Measurements from ENCODE around the gene RIC3.

Gene RIC3

DNA sequence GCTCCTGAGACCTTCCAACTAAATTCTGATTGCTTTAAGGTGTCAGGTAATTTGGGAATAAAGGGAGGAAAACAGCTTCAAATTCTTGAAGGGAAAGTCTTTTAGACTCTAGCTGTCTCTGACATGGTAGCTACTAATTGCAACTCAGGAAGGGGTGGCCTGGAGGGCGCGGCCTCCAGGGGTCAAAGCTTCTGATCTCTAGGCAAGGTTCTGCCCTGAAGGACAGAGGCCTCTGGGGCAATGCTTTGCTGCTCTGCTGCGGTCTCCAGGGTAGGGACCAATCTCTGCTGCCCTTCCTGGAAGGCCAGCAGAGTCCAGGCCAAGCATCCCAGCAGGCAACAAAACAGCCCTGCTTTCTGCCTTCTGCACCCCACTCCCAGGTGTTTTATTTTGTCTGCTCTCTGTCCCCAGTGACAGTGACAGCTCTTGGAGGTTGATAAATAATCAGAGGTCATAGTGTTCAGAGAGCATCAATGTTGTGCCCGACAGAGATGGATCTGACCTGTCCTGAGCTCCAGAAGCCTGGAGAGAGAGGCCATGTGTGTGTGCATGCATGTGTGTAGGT lies 89.6 kb downstream of the RIC3 start:
- no peak for DNase-seq (ENCODE audit: low read depth)

DNA sequence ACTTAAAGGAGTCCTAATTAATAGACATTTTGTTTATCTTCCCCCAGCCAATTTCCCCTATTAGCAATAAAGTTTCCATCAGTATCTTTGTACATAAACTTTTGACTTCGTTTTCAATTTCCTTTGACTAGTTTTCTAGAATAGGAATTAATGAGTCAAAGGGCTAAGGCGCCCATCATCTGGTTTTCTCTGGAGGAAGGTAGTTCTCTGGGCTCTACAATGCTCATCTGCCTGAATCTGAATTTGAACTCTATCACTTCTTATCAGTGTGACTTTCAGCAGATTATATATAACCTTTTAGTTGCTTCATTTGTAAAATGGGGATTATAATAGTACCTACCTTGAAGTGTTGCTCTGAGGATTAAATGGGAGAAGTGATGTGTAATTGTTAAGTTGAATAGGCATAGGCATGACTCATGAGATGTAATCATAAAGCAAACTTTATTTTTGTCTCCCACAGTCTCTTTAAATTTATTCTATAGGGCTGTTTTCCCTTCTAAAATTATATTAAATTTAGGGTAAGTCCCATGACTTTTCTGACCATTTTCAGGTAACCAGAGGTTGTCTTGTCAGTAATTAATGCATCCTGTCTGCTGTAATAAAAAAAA lies 93.6 kb downstream of the RIC3 start:
- no peak for DNase-seq (ENCODE audit: low read depth)
- no peak overlapping the region for H3K4me3 ChIP-seq (ENCODE audit: low read depth, low read length)

More for the DNA sequence above, 89.6 kb downstream of the RIC3 start:
- no peak overlapping the region for H3K4me3 ChIP-seq (ENCODE audit: low read depth, low read length)

DNA sequence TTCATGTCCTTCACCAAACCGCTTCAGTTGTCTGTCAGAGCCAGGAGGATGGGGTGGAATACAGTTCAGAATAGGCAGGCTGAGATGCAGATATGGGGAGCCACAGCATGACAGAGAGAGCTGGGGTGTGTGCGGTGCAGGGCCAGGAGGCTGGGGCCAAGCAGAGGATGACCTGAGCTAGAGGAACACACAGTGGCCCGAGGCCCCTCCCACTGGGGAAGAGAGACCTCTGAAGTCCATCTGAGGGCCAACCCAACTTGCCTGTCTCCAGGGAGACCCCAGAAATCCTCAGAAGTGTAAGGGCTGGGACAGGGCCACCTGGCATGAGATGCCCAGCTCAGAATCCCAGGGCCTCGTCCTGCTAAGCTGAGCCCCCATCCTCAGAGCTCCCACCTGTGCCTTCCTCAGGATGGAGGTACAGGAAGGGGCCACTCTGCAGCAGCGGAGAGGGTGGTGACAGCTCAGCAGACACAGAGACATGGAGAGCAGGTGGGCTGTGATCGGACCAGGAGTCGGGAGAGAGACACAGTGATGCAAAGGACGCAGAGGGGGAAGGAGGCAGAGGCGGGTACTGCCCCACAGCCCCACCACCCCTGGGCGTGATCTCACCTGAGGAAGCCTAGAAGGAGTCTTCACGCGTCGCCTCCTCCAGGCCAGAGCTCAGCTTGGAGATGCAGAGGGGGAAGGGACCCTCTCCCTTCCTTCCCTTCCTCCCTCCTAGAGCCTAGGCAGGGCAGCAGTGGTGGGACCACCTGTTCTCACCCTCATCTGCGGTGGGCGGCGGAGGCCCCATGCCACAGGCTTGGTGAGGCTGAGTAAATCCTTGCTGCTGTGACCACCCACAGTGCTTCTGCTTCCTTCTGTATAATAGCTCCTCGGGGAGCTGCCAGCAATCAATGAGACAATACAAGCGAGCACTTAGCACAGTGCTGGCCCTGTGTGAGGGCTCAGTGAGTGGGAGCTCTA lies 96.9 kb downstream of the RIC3 start:
- DNase-seq (ENCODE audit: low read depth): no peak

GRCh38 chr11:8070417-8071115 lies 98.3 kb downstream of the RIC3 start:
- no peak for DNase-seq (ENCODE audit: low read depth)
- H3K4me3 ChIP-seq (ENCODE audit: low read depth, low read length): no peak overlapping the region

More for the DNA sequence above, 96.9 kb downstream of the RIC3 start:
- H3K4me3 ChIP-seq (ENCODE audit: low read depth, low read length): no peak overlapping the region

DNA sequence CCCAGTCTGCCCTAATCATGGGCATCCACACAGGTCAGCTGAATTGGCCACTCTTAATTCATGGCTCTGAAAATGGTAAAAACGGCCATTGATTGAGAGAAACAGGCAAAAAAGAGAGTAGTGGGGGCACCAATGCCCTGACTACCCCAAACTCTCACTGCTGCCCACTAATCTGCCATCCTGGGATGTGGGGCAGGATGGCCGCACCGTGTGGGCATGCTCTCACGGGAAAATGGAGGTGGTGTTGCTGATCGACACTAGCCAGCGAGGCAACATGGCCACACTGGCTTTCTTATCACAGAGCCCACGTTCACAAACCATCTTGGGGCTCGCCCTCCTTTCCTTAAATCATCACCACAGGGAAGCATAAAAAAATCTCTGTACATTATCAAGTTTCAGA lies 99.1 kb downstream of the RIC3 start:
- DNase-seq (ENCODE audit: low read depth): no peak
- no peak overlapping the region for H3K4me3 ChIP-seq (ENCODE audit: low read depth, low read length)

GRCh38 chr11:8068605-8069221 lies 100.1 kb downstream of the RIC3 start:
- peak overlapping the region; percentile 7 for H3K4me3 ChIP-seq (ENCODE audit: low read depth, low read length)
- peak; percentile 55 for DNase-seq (ENCODE audit: low read depth)

DNA sequence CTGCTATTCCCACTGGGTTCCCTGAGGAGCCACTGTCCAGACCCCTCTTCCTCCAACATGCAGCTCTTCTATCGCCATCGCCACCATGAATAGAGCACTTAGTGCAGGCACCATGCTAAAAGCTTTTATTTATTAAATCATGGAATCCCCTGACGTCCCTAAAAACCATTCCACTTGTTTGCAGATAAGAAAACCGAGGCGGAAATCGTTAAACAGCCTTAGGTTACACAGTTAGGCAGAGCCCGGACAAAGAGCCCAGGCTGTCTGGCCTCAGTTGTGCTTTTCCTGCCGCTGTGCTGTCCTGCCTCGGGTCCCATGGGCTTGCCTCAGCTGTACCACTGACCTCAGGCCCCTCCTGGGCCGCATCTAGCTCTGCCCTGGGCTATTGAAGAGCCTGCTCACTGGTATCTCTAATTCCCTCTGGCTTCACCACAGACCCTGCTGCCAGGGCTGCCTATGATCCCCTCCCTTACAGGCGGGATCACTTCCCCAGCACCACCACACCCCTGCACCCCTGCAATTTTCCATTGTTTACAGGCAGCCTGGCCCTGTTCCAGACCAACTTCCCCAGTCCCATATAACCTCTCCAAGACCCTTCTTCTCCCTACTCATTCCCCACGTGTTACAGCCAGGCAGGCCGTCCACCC lies 100.8 kb downstream of the RIC3 start:
- DNase-seq (ENCODE audit: low read depth): no peak

DNA sequence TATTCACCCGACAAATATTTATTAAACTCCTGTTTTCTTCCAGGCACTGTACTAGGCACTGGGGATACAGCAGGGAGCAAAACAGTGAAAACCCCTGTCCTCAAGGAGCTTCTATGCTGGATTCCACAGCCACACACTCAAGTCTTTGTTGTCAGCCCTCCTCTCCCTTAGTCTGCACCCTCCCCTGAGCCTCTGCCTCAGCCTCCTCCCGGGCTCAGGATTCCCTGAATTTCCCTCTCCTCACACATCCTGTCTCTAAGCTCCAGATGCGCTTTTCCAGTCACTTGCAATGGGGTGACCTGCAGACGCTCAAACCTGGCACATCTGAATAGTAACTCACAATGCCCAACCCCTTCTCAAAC lies 101.3 kb downstream of the RIC3 start:
- no peak overlapping the region for H3K4me3 ChIP-seq (ENCODE audit: low read depth, low read length)
- no peak for DNase-seq (ENCODE audit: low read depth)

More for the DNA sequence above, 100.8 kb downstream of the RIC3 start:
- no peak overlapping the region for H3K4me3 ChIP-seq (ENCODE audit: low read depth, low read length)

DNA sequence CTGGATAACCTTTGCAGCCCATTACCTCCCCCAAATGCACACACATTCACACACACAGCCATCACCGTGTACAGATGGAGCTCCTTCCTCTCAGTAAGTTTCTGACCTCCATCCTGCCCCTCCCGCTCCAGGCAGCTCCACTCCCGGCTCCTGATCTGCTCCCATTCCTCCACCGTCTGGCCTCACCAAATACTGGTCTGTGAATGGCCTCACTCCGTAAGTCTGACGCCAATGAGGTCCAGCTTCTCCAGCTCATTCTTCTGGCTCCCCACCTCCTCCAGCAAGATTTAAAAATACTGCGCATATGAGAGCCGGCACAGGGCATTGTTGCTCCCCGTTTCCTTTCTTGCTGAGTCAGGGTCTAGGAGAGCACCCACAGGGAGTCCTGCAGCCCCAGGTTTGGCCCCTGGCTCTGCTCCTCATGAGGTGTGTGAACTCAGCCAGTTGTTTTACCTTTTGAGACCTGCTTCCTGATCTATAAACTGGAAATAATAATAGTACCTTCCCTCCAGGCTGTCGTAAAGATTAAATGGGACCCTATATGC lies 101.8 kb downstream of the RIC3 start:
- H3K4me3 ChIP-seq (ENCODE audit: low read depth, low read length): no peak overlapping the region
- DNase-seq (ENCODE audit: low read depth): no peak

DNA sequence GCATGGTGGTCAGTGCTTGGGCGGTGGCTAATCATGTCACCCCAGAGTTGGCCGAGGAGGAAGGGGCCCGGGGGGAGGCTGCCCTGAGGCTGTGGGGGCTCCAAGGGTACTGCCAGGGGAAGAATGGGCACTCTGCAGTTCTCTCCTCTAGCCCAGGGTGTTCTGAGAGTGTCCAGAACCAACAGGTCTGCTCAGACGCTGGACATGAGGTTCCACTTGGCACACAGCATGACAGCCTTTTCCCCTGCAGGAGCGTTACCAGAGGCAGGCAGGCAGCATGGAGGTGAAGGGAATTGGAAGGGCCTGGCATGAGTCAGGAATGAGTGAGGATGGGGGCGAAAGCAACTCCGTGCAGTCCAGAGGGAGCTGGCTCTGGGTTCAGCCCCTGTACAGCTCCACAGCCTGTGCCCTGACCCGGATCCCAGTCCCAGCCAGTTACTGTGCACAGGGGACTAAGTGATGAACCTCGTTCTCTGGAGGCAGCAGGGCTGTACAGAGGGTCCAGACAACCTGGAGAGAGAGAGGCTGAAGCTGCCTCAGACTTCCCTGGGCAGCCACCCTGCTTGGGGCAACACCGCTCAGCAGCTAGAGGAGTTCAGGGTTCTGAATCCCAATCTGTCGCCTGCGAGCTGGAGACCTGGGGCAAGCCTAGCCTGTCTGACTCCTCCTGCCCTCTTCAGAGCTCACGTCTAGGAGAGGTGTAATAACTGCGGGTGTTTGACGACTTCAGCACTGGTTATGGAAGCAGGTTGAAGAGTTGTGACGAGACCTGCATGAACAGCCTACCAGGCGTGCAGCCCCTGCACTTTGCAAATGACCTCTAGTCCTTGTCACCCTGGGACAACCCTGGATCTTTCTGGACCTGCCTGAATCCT lies 102.6 kb downstream of the RIC3 start:
- no peak for DNase-seq (ENCODE audit: low read depth)

DNA sequence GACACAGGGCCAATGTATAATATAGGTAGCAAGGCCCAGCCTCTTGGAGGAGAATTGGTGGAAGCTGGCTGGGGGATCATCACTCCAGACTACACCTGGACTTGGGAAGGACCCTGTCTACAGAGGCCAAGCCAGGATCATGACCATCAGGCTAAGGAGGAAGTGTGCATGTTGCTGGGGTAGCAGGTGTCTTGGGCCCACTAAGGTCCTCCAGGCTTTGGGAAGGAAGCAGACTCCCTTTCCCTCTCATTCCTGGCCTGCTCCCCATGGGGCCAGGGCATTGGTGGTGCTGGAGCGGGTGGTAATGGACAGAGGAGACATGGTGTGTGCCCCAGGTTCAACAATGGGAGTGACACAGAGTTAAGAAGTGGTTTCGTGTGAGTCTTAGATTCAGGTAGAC lies 103.8 kb downstream of the RIC3 start:
- no peak overlapping the region for H3K4me3 ChIP-seq (ENCODE audit: low read depth, low read length)
- DNase-seq (ENCODE audit: low read depth): no peak

More for the DNA sequence above, 102.6 kb downstream of the RIC3 start:
- no peak overlapping the region for H3K4me3 ChIP-seq (ENCODE audit: low read depth, low read length)

DNA sequence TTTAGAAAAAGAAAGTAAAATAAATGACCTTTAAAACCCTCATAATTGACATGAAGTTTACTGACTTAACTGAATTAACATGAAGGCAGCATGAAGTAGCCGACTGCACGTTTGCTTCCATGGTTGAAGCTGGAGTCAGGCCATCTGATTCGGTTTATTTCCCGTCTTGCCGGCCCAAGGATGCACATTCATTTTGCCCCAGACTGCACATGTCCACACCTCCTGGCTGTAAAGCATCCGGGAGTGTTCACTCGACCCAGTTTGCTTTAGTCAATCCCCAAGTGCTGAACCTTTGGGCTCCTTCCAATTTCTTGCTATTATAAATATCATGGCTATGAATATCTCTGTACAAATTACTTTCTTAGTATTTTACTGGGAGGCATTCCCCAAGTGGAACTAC lies 105.5 kb downstream of the RIC3 start:
- no peak overlapping the region for H3K4me3 ChIP-seq (ENCODE audit: low read depth, low read length)

GRCh38 chr11:8062781-8063257 lies 106.0 kb downstream of the RIC3 start:
- DNase-seq (ENCODE audit: low read depth): no peak
- H3K4me3 ChIP-seq (ENCODE audit: low read depth, low read length): no peak overlapping the region

More for the DNA sequence above, 105.5 kb downstream of the RIC3 start:
- peak; percentile 52 for DNase-seq (ENCODE audit: low read depth)

- no peak for DNase-seq (ENCODE audit: low read depth)
- H3K4me3 ChIP-seq (ENCODE audit: low read depth, low read length): no peak overlapping the region
Measured at GRCh38 chr11:8061555-8062428, 107.0 kb downstream of the RIC3 start.

DNA sequence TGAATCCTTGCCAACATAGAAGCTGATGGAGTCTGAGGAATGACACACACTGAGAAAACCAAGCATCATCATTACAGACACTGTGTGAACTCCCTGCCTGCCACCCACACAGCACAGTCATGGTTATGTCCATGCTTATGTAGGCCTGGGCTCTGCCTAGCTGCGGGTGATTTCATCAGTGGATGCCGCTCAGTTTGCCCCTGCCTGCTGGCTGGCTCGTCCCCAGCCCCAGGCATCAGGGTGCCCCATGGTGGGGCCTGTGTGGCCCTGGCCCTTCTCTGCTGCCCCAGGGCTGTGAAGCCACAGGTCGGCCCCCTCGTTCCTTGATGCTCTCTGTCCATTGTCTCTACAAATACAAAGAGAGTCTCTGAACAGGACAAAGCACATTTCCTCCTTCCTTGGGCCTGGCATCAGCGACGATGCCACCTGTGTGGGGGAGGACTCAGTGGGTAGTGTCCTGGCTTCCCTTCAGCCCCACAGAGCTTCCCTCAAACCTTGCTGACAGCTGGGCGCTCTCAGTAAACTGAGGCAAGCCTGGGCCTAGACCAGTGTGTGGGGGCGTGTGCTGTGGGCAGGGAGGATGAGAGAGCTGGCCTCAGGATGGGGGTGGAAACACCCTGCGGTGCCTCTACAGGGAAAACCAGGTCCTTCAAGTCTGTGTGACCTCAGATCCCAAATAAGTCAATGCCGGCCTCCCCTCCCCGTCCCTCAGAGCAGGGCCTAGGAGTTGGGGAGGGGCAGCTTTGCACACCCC lies 107.8 kb downstream of the RIC3 start:
- no peak overlapping the region for H3K4me3 ChIP-seq (ENCODE audit: low read depth, low read length)
- DNase-seq (ENCODE audit: low read depth): peak; percentile 78

GRCh38 chr11:8060146-8060719 lies 108.6 kb downstream of the RIC3 start:
- DNase-seq (ENCODE audit: low read depth): no peak
- H3K4me3 ChIP-seq (ENCODE audit: low read depth, low read length): no peak overlapping the region
